Transverse colon (tissue), 4 donors: Measurements from ENCODE around the gene HHIPL1. TPM values are rescaled to one million over a fixed set of nuclear protein-coding genes. Genes with fewer than 3 reads are reported as not detected.

Experiments
- DNase-seq: peaks from one replicate; pipeline ENCODE4 v3.0.0-alpha.2; 2019
- H3K27ac ChIP-seq, 4 donors: fragments of 200-600 bp; sonication (generic); 2 replicates each; pipeline ENCODE4 v1.5.1; 2016 to 2018; ENCODE audit warnings: inconsistent platforms in 4 of 4
- H3K27me3 ChIP-seq: fragments of 200-600 bp; sonication (generic); 2 replicates; pipeline ENCODE4 v1.5.1; 2017; ENCODE audit warnings: inconsistent platforms
- H3K36me3 ChIP-seq, 4 donors: fragments of 200-600 bp; sonication (generic); 2 replicates each; pipeline ENCODE4 v1.5.1; 2017 to 2019; ENCODE audit warnings: inconsistent platforms in 4 of 4
- H3K4me1 ChIP-seq, 4 donors: fragments of 200-600 bp; sonication (generic); 2 replicates each; pipeline ENCODE4 v1.5.1; 2017 to 2020; ENCODE audit warnings: inconsistent platforms in 4 of 4
- H3K4me3 ChIP-seq, 4 donors: fragments of 200-600 bp; sonication (generic); 1 replicate in 1 of 4; 2 replicates in 3 of 4; pipeline versions ENCODE4 v1.5.1 to v1.6.1; 2017 to 2019; ENCODE audit warnings: inconsistent platforms in 4 of 4
- H3K9me3 ChIP-seq, 2 donors: fragments of 200-600 bp; sonication (generic); 2 replicates each; pipeline ENCODE4 v1.5.1; 2017 to 2019; ENCODE audit warnings: inconsistent platforms in 2 of 2
- EP300 ChIP-seq: sonication (generic); formaldehyde crosslinking; IDR thresholded peaks from one replicate; pipeline ENCODE4 v1.6.1; 2017; ENCODE audit warnings: antibody characterized with exemption, low read depth
- POLR2A ChIP-seq: fragments of 450-650 bp; IDR thresholded peaks from one replicate; pipeline ENCODE4 v1.6.1; 2016; ENCODE audit warnings: antibody characterized with exemption, mild to moderate bottlenecking, moderate library complexity
- POLR2AphosphoS5 ChIP-seq, 3 donors: sonication (generic); formaldehyde crosslinking; IDR thresholded peaks; one replicate each; pipeline ENCODE4 v1.6.1; 2016; ENCODE audit warnings: antibody characterized with exemption in 3 of 3
- WGBS, 2 donors: methylation state at CpG; one replicate each; pipeline ENCODE4 v1.1.5; 2018; ENCODE audit warnings: low coverage in 1 of 2; 5-methylcytosine and 5-hydroxymethylcytosine counted together
- in situ Hi-C, 4 donors: fragments of 200-750 bp; cut with MboI; loops; one replicate each; pipeline versions ENCODE4 v1.15.0 to v1.15.1; 2017; ENCODE audit warnings: low sequenced_read_pairs in 3 of 4, low pct_ligation_motif_present in 1 of 4, low pct_unique_long_range_greater_than_20kb in 1 of 4
- intact Hi-C: fragments of 100-400 bp; cut with DNase I; formaldehyde crosslinking; loops from one replicate; pipeline ENCODE4 v1.15.1; 2023; ENCODE audit warnings: low total_unique reads
- total RNA-seq, 4 donors: library from RNA; depleted of rRNA; stranded (reverse); fragments of >200 nt; gene quantifications; one replicate each; pipeline ENCODE4 v1.1.0, GENCODE V29; 2016
- TF ChIP-seq, protein P1 (sequence below), 5 experiments: fragments of 200-600 bp in 3 of 5; fragments of 450-650 bp in 2 of 5; sonication (generic) in 3 of 5; IDR thresholded peaks; 1 replicate in 2 of 5; 2 replicates in 3 of 5; pipeline ENCODE4 v1.5.1; 2016 to 2017; ENCODE audit warnings: antibody characterized with exemption in 5 of 5, inconsistent platforms in 3 of 5, mild to moderate bottlenecking in 2 of 5, moderate library complexity in 1 of 5

The HHIPL1 gene
- 10 to 100 TPM in 1 of 4 donors, under 1 TPM in 3; 0.40 to 31.0 (median 0.87) TPM for total RNA-seq

GRCh38 chr14:99644723-99645544, at the start of gene HHIPL1:
Gene HHIPL1 (plus strand): TSS chr14:99645129. CDS start chr14:99645208, 79 bp downstream.
- WGBS, 2 donors, result 13% methylated on average over 61 of the region's 91 CpGs; no CpG with 5 or more reads in 1 of the 2 donors
- peak within 1 kb of the TSS in 1 of 4 donors; percentile 23 for H3K27ac ChIP-seq
- no peak for DNase-seq
- peaks cover 0 to 15% (median 6%) of the 10 kb centered on the region in 4 donors for H3K4me1 ChIP-seq
- in situ Hi-C loops, result no loop called here
- TF ChIP-seq POLR2A, result no peak
- H3K9me3 ChIP-seq, result no peaks in the 10 kb centered on the region
- intact Hi-C loops, result no loop called here
- peak within 1 kb of the TSS; percentile 39 to 47 (median 44) for H3K4me3 ChIP-seq
- H3K36me3 ChIP-seq, result no peaks in the 10 kb centered on the region
- peaks cover 26% of the 10 kb centered on the region for H3K27me3 ChIP-seq

- WGBS, 2 donors, result 54 to 67% methylated on average over 1 to 7 of the region's 7 CpGs
- H3K9me3 ChIP-seq, result no peaks in the 10 kb centered on the region
- no peak for TF ChIP-seq POLR2AphosphoS5 (IDR thresholded peaks at IDR 0.05)
- TF ChIP-seq, protein P1, sequence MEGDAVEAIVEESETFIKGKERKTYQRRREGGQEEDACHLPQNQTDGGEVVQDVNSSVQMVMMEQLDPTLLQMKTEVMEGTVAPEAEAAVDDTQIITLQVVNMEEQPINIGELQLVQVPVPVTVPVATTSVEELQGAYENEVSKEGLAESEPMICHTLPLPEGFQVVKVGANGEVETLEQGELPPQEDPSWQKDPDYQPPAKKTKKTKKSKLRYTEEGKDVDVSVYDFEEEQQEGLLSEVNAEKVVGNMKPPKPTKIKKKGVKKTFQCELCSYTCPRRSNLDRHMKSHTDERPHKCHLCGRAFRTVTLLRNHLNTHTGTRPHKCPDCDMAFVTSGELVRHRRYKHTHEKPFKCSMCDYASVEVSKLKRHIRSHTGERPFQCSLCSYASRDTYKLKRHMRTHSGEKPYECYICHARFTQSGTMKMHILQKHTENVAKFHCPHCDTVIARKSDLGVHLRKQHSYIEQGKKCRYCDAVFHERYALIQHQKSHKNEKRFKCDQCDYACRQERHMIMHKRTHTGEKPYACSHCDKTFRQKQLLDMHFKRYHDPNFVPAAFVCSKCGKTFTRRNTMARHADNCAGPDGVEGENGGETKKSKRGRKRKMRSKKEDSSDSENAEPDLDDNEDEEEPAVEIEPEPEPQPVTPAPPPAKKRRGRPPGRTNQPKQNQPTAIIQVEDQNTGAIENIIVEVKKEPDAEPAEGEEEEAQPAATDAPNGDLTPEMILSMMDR (IDR thresholded peaks at IDR 0.05), result no peak
- TF ChIP-seq EP300, result no peak
- TF ChIP-seq POLR2A, result no peak
- peak overlapping the region; percentile 88 to 90 (median 88) for H3K27ac ChIP-seq
- in situ Hi-C loops (no loop called here), intact Hi-C loops (no loop called here)
- H3K27me3 ChIP-seq, result no peaks in the 10 kb centered on the region
- DNase-seq, result no peak
- peaks cover 67 to 80% (median 76%) of the 10 kb centered on the region in 4 donors for H3K4me1 ChIP-seq
- H3K36me3 ChIP-seq, result no peaks in the 10 kb centered on the region
- H3K4me3 ChIP-seq, result no peak overlapping the region
Observed at GRCh38 chr14:99595524-99595923, 49.4 kb upstream of the HHIPL1 start.

- Histone ChIP-seq H3K4me3 (no peak overlapping the region), H3K27ac (peak overlapping the region; percentile 88 to 90 (median 88)), H3K9me3 (no peaks in the 10 kb centered on the region), H3K27me3 (no peaks in the 10 kb centered on the region), H3K4me1 (peaks cover 67 to 80% (median 76%) of the 10 kb centered on the region in 4 donors), H3K36me3 (no peaks in the 10 kb centered on the region)
- TF ChIP-seq POLR2AphosphoS5 (IDR thresholded peaks at IDR 0.05), result peak in 2 of 3 donors; percentile 45 to 51
- TF ChIP-seq POLR2A, result no peak
- 40 to 47% methylated on average over 1 to 10 of the region's 10 CpGs for WGBS, 2 donors
- in situ Hi-C loops, result no loop called here
- intact Hi-C loops, result no loop called here
- DNase-seq, result peak; percentile 61
Observed at GRCh38 chr14:99596071-99596627, 48.8 kb upstream of the HHIPL1 start.

- intact Hi-C loops, result no loop called here
- WGBS, 2 donors, result 40 to 62% methylated on average over 1 to 7 of the region's 7 CpGs
- Histone ChIP-seq H3K27me3 (no peaks in the 10 kb centered on the region), H3K4me3 (no peak overlapping the region), H3K4me1 (peaks cover 70 to 83% (median 80%) of the 10 kb centered on the region in 4 donors), H3K27ac (peak overlapping the region; percentile 88 to 90 (median 88)), H3K36me3 (no peaks in the 10 kb centered on the region), H3K9me3 (no peaks in the 10 kb centered on the region)
- TF ChIP-seq, protein P1 (IDR thresholded peaks at IDR 0.05), result no peak
- TF ChIP-seq POLR2AphosphoS5 (IDR thresholded peaks at IDR 0.05), result peak in 2 of 3 donors; percentile 39 to 55
- TF ChIP-seq POLR2A, result no peak
- DNase-seq, result peak; percentile 71
- in situ Hi-C loops, result no loop called here
Observed at GRCh38 chr14:99596772-99597171, 48.2 kb upstream of the HHIPL1 start.

DNA sequence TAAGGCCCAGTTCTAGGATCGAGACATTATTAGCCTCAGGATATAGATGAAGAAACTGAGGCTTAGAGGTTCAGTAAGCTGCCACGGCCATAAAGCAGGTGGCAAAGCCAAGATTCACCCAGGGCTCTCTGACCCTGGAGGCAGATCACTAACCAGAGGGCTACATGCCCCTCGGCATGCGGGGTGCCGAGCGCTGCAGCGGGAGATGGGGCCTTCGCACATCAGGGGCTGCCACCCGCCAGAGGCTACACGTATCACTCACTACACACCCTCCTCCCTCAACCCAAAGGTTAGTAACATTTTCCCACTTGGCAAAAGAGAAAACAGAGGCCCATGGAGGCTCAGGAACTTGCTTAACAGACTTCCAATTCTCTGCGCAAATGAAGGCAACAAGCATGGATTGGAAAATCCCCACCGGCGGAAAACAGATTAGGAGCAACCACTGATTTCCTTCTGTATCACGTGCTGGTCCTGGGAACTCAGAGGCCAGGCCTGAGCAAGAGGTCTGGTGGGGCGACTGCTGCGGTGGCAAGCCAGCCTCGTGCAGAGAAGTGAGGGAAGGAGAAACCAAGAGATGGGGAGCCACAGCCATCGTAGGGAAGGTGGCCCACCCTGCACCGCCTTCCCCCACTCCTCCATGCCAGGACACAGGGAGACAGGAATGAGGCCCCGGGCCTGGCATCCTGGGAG, 46.9 kb upstream of the HHIPL1 start:
- TF ChIP-seq, protein P1 (IDR thresholded peaks at IDR 0.05), result no peak
- TF ChIP-seq POLR2A (no peak), POLR2AphosphoS5 (IDR thresholded peaks at IDR 0.05) (no peak), EP300 (no peak)
- in situ Hi-C loops (no loop called here), intact Hi-C loops (no loop called here)
- Histone ChIP-seq H3K9me3 (no peaks in the 10 kb centered on the region), H3K27me3 (no peaks in the 10 kb centered on the region), H3K4me3 (no peak overlapping the region), H3K4me1 (peaks cover 67 to 94% (median 88%) of the 10 kb centered on the region in 4 donors), H3K27ac (peak overlapping the region; percentile 88 to 90 (median 88)), H3K36me3 (no peaks in the 10 kb centered on the region)
- 83 to 94% methylated on average over 9 to 20 of the region's 20 CpGs for WGBS, 2 donors
- no peak for DNase-seq
